HG03196 (cell line): ENCODE measurements around the gene AHRR.

Experiments
- ATAC-seq: cut with Tn5 transposase; IDR thresholded peaks from one replicate; pipeline ENCODE4 v1.9.1; 2021; ENCODE audit not compliant: unreplicated experiment

Gene AHRR

DNA sequence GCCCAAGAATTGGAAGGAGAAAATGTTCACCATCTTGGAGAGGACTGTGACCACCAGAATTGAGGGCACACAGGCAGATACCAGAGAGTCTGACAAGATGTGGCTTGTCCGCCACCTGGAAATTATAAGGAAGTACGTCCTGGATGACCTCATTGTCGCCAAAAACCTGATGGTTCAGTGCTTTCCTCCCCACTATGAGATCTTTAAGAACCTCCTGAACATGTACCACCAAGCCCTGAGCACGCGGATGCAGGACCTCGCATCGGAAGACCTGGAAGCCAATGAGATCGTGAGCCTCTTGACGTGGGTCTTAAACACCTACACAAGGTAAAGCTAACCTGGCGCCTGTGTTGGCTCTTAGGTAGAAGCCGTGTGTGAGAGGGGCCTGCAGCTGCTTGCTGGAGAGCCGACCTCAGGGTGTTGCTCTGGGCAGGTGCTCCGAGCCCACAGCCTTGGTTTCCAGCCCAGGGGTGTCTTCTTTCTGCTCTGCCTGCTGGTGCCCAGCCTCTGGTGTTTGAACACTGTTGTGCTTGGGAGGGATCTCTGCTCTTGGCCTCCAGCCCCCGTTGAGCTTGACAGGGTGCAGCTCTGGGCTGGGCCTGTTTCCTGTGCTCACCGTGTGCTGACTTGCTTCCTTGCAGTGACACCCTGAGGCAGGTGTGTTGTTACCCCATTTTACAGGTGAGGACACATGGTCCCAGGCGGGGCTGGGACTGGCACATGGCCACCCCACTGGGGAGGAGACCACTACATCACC, 132.4 kb downstream of the AHRR start:
- ATAC-seq = no peak

DNA sequence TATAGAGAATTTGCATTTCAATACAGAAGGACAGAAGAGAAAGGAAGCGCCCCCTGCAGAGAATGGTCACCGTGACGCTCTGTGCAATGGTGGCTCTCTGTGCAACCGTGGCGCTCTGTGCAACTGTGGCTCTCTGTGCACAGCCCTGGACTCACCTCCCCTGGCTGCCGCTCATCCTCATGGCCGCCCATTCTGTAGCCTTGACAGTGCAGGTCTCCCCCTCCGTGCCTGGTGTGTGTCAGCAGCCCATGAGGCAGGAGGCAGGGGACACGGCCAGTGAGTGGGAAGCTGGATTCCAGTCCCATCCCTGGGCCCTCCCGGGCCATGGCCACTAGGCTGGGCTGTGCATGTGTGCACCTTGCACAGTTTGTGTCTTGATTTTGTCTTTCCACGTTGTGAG, 133.4 kb downstream of the AHRR start:
- ATAC-seq = no peak

DNA sequence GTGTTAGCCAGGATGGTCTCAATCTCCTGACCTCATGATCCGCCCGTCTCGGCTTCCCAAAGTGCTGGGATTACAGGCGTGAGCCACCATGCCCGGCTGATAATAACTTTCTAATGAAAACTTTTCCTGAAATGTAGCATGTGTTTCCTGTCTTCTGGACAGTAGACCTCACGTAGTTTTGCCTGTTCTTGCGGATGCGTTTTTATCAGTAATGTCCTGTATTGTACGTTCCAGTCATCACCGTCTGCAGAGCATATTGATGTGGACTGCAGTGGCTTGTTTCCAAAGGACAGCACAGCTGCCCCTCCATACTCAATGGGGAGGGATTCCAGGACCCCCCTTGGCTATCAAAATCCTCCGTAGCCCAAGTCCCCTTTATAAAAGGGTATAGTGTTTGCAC, 134.3 kb downstream of the AHRR start:
- no peak for ATAC-seq

DNA sequence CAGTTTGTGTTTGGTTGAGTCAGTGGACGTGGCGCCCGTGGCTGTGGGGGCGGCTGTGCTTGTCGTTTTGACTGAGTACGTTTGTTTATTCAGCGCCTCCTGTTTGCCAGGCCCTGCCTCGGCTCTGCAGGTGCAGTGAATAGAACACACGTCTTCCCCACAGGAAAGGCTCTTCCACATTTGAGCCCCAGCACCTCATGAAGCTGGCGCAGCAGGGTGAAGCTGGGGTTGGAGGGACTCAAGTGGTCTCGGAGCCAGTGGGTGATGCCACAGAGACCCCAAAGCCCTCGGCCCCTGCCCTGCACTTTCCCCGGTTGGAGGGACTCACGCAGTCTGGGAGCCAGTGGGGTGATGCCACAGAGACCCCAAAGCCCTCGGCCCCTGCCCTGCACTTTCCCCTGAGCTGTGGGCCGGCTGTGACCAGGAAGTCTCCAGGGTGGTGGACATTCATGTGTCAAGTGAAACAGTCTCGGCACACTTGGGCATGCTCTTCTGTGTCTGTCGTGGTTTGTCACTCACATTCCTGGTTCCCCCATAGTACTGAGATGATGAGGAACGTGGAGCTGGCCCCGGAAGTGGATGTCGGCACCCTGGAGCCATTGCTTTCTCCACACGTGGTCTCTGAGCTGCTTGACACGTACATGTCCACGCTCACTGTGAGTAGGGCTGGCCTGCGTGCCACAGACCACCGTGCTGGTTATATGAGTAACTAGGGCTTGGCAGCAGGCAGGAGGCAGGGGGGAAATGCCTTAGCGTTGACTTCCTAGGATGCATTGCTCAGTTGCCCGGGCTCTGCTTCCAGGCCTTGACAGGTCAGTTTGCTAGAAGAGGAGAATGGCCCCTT, 135.1 kb downstream of the AHRR start:
- no peak for ATAC-seq

DNA sequence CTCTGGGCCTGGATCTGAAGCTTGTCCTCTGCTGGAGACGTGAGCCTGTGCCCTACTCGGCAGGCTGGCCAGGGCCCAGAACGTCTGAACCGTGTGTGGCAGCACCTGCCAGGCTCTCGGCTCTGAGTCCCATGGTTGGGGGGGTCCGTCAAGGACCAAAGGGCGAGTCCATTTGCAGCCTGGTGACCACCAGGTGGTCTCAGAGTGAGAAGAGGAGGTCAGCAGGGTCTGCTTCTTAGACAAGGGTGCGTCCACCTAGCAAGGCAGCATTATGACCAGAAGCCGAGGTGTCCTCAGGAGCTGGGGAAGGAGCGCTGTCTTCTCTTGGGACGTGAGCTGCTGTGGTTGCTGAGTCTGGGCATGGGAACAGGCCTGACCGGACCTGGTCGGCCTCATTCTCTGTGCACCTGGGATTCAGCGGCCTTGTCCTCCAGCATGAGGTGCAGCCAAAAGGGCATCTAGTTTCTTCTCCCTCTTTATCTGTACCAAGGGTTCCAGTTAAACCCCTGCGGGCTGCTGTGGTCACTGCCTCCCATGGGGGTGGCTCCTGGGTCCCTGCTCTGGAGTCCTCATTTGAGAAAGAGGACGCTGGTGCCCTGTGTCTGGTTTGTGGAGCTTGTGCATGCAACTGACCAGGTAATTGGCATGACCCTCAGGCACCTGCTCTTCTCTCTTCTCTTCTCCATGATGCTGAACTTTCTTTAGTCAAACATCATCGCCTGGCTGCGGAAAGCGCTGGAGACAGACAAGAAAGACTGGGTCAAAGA, 135.9 kb downstream of the AHRR start:
- no peak for ATAC-seq

DNA sequence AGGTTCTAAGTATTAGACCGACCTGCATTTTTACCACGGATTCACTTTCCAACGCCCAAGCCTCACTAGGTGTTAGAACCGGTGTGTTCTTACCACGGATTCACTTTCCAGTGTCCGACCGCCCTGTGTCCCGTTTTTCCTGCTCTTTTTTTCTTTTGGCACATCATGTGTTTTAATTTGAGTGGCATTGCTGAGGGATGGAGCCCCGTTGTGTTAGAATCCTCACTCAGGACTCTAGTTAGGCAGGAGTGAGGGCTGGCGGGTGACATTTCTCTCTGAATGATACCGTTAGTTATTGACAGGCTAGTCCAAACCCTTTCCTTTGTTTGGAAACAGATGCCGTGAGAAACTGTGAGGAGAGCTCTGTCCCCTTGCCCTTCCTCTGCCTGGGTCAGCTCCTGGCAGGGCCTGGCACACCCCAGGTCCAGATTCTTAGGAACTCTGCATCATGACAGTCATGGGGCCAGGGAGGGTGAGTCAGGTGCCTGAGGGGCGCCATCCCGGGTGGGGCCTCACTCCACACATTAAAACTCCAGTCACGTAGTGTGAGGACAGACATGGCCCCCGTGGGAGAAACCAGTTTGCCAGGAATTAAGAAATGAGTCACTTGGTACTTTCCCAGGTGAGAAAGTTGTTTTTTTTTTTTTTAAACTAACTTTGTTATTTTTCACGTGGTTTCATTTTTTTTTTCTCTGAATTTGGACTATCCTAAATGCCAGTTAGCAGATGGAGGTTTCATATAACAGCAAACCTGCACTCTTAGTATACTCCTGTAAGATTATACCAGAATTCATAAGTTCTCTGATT, 137.2 kb downstream of the AHRR start:
- peak; percentile 61 for ATAC-seq

DNA sequence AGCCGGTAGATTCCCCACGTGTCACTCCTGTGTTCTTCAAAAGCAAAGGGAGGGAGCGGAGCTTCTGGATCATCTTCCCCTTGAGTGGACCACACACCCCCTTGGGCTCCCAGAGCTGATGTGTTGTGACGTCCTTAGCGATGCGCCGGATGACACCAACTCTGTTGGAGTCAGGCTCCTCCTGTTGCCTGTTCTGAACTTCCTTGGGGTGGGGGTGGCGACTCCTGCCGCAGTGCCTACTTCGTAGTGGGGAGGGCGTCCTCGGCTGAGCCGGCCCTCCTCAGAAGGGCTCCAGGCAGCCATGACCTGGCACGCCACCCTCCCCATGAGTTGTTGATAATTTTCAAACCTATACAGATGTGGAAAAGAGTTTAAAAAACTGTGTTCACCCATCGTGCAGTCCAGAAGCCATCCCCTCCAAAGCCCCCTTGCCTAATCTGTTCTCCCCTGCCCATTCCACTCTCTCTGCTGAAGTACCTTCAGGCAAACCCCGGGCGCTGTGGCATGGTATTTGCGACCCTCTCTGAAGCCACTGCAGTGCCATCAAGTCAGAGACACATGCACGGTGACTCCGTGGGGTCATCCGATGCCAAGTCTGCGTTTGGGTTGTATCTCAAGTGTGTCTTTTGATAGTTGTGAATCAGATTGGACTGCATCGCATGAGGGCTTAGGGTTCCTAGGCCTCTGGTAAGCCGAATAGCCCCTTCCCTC, 138.2 kb downstream of the AHRR start:
- ATAC-seq = no peak

DNA sequence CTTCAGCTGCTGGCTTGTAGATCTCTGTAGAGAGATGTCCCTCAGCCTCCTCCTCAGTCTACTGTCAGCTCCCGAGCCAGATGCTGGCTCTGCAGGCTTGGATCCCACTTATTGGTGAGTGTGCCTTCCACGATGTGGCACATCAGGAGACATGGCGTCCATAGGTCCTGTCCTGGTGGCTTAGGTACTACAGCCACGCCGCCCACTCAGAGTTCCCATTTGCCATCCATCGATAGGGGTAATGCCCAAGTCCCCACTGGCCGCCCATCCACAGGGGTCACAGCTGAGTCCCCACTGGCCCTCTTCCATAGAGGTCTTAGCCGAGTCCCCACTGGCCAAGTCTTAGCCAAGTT, 138.7 kb downstream of the AHRR start:
- ATAC-seq = no peak

DNA sequence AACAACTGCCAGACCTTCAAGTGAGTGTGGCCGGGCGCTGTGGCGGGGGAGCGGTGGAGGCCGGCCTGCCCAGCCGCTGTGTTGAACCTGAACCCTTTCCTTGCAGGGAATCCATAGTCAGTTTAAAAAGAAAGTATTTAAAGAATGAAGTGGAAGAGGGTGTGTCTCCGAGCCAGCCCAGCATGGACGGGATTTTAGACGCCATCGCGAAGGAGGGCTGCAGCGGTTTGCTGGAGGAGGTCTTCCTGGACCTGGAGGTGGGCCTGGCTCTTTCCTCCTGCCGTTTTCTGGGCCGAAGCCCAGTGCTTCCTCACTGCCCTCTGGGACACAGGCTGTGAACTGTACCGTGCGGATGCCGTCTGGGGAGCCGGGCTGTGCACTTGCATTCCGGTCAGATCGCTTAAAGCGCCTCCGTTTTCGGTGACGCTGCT, 140.6 kb downstream of the AHRR start:
- ATAC-seq = no peak

DNA sequence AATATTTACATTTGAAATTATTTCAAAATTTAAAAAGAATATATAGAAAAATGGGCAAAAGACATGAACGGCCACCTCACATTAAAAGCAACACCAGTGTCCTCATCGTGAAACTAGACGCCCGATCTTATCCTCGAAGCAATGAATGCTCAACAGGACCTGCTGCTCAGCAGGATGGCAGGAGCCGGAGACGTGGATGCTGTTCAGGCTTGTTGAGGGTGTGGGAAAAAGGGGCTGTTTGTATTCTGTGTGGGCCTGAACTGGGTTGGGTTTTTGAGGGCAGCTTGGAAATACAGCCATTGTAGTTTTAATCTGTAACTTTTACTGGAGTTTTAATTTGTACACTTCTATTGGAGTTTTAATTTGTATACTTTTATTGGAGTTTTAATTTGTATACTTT, 141.8 kb downstream of the AHRR start:
- ATAC-seq = no peak

DNA sequence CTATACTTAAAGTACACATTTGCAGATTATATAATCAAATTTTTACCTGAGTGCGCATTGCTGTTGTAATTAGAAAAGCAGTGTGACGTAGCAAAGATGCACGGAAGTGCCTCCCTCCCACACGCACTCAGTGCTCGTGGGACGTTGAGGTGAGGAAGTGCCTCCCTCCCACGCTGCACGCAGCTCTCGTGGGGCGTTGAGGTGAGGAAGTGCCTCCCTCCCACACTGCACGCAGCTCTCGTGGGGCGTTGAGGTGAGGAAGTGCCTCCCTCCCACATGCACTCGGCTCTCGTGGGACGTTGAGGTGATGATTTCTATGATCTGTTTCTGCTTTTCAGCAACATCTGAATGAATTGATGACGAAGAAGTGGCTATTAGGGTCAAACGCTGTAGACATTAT, 142.4 kb downstream of the AHRR start:
- no peak for ATAC-seq

DNA sequence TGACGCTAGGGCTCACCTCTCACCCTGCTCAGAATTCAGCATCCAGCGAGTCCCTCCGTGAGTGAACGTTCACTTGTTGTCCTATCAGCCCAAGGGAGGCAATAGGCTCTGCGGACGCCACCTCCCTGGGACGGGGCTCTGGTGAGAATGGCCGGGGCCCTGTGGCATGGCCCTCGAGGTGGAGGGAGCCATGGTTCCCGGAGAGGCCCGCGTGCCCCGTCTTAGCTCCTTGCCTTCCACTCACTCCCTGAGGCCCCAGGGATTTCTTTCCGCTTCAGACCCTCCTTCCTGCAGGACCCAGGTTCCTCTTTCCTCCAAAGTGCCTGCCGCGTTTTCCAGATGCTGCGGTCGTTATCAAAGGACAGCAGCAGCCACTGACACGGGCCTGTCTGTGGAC, 142.9 kb downstream of the AHRR start:
- no peak for ATAC-seq

DNA sequence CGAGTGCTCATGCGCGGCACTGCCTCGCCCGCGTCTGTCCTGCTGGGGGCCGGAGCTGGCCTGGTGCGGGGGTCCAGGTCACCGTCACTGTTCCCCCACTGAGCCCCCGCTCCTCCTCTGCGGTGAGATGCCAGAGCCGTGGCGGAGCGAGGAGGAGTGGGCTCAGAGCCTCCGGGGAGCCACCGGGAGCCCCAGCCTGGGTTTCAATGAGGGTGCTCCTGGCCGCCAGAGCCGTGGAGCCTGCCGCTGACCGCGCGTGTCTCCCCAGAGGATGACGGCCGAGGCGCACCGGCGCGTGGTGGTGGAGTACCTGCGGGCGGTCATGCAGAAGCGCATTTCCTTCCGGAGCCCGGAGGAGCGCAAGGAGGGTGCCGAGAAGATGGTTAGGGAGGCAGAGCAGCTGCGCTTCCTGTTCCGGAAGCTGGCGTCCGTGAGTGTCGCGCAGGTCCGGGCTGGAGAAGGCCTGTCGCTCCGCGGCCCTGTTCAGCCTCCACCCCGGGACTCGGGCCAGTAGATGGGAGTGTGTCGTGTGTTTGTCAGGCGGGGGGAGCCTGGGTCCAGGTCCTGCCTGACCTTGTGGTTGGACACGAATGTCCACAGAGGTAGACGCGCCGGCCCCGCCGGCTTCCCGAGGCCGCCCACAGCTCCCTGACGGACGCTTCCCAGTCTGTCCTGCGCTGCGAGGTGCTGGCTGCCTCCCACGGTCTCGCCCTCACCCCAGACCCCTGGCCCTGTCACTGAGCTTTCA, 143.5 kb downstream of the AHRR start:
- no peak for ATAC-seq

DNA sequence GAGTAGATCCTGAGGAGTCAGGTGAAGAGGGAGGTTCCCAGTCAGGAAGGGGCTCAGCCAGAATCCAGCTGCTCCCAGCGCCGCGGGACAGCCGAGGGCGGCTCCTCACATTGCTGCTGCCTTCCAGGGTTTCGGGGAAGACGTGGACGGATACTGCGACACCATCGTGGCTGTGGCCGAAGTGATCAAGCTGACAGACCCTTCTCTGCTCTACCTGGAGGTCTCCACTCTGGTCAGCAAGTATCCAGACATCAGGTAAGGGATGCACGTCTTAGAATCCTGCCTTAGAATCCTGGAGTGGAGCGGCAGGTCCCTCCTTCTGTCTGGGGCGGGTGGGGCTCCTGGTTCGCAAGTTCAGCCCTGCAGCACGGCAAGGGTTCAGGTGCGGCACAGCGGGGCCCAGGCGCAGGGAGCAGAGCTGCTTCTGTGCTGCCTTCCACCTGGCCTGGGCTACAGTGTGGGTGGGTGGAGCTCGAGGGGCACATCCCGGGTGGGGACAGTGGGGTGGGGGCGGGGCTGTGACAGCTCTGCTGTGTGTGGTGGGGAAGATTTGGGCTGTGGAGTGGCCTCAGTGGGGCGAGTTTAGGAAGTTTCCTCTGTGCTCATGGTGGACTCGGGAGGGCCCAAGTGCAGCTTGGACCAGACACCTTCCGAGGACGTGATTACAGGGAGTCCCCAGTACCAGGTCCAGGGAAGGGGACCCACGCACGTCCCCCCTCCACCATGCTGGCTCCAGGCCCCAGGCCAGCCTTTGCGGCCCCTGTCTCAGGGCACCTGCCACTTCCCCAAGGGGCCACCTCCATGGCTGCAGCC, 144.3 kb downstream of the AHRR start:
- ATAC-seq = no peak

DNA sequence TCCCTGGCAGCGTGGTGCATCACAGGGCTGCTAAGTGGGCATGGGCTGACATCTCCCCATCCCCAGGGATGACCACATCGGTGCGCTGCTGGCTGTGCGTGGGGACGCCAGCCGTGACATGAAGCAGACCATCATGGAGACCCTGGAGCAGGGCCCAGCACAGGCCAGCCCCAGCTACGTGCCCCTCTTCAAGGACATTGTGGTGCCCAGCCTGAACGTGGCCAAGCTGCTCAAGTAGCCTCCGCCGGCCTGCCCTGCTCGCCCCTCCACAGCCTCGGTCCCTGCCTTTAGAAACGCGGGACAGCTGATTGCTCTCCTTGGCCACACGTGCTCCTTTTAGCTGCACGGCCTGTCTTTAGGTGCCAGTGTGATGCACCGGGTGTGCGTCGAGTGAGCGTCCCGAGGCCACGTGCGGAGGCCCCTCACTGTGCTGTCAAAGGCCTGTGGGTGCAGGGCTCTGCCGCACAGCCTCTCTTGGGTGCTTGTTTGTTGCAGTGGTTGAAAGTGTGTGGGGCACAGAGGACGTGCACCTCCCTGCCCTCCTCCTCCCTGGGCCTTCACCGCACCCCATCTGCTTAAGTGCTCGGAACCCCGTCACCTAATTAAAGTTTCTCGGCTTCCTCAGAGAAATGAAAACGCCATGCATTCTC, 145.3 kb downstream of the AHRR start:
- ATAC-seq = no peak

DNA sequence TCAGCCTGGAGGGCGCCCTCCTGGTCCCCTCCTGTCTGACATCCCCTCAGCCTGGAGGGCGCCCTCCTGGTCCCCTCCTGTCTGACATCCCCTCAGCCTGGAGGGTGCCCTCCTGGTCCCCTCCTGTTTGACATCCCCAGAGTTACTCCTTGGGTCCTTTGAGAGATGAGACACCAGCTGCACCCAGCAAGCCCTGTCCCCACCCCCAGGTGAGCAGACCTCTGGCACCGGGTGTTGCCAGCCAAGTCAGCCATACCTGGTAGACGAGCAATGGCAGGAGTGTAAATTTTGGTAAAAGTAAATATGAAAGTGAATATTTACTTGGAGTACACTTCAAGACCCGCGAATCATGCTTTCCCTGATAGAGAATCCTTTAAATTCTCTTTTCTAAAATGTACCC, 146.9 kb downstream of the AHRR start:
- no peak for ATAC-seq

DNA sequence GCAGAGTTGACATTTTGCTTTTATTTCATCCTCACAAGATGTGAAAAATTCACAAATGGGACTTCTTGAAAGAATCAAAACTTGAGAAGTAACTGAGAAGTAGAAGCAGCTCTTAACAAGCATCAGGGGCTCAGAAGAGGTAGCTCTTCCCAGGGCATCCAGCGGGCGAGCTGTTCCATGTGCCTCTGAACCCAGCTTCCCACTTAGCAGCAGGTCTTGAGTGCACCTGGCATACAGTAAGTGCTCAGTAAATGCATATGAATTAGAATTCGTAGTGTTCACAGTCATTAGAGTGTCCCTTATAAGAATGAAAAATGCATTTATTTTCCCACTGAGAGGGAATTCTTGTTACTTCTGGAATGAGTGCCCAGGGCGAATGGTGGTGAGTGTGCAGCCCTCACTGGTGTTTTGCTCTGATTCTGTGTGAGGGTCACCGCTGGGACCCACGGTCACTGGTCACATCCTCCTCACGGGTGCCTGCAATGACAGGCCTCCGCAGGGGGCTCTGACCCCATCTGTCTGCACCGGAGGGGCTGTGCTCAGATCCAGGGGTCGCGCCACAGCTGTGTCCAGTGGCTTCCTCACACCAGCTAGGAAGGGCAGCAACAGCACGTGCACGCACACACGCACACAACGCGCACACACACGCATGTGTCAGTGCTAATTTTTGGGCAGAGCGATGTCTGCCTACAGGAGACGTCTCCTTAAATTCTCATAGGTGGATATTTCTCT, 148.4 kb downstream of the AHRR start:
- ATAC-seq = no peak
